ENCODE measurements around the gene WDR62.

Gene WDR62

DNA sequence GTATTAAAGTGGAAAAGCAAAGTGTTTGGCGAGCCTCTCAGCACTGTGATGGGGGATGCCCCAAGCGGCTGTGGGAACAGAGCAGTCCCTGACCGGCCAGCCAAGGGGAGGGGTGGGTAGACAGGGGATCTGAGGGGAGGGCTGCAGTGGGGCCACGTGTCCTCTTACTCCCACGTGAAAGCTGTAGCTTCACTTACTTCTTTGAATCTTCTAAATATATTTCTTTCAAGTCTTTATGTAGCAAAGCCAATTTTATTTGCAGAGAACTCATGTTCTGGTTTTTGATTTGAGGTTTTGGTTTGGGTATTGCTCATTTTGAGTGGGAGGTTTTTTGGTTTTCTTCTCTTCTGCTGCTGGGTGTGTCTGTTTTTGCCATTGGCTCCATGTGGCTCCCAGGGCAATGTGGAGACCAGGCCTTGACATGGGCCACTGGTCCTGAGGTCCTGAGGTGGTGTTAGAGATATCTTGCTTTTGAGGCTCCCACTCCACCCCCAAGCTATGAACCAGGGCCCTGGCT is 38.5 kb downstream of the WDR62 start:
- Histone ChIP-seq H3K4me3 (ENCODE audit: low read length) (no peak overlapping the region), H3K27me3 (ENCODE audit: control insufficient read depth, insufficient read depth, low read length) (no peaks in the 10 kb centered on the region), H3K4me1 (ENCODE audit: control insufficient read depth, insufficient read depth, low read length) (no peaks in the 10 kb centered on the region), H3K27ac (ENCODE audit: low read depth, low read length) (no peak overlapping the region), H3K36me3 (ENCODE audit: control insufficient read depth, insufficient read depth, low read length) (no peaks in the 10 kb centered on the region), H3K9ac (ENCODE audit: low read length) (no peak overlapping the region)

DNA sequence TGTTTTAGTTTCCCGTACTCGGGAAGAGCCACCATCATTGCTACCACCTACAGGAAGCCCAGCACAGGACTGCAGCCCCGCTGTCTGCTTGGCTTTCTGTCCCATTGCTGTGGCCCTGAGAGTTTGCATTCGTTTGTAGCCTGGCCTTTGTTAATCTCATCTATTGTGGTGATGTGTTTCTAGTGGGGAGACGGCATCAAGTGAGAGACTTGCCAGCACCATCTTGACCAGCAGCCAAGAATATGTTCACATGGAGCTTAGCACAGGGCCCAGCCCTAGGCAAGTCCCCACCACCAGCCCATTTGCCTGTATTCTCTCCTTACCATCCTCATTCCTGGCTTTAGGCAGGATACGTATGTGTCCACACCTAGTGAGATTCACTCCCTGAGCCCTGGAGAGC is 39.0 kb downstream of the WDR62 start:
- Histone ChIP-seq H3K27ac (ENCODE audit: low read depth, low read length) (no peak overlapping the region), H3K9ac (ENCODE audit: low read length) (no peak overlapping the region), H3K27me3 (ENCODE audit: control insufficient read depth, insufficient read depth, low read length) (no peaks in the 10 kb centered on the region), H3K4me1 (ENCODE audit: control insufficient read depth, insufficient read depth, low read length) (no peaks in the 10 kb centered on the region), H3K4me3 (ENCODE audit: low read length) (no peak overlapping the region), H3K36me3 (ENCODE audit: control insufficient read depth, insufficient read depth, low read length) (no peaks in the 10 kb centered on the region)

DNA sequence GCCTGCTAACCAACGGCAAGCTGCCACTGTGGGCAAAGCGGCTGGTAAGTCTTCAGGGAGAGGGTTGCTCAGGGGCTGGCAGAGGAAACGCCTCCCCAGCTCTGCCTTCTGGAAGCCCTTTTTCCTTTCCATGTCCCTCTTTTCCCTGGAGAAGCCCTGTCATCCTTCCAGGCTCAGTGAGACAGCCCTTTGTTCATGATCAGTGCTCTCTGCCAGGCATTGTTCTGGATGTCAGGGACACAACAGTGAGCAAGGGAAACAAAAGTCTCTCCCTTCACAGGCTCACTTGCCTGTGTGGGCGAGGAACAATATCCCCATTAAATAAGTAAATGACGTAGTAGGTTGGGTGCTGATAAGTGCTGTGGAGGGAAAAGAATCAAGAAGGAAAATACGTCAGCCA is 42.3 kb downstream of the WDR62 start:
- H3K27me3 ChIP-seq (ENCODE audit: control insufficient read depth, insufficient read depth, low read length): no peaks in the 10 kb centered on the region
- no peak overlapping the region for H3K9ac ChIP-seq (ENCODE audit: low read length)
- no peak overlapping the region for H3K27ac ChIP-seq (ENCODE audit: low read depth, low read length)
- H3K4me1 ChIP-seq (ENCODE audit: control insufficient read depth, insufficient read depth, low read length): no peaks in the 10 kb centered on the region
- no peaks in the 10 kb centered on the region for H3K36me3 ChIP-seq (ENCODE audit: control insufficient read depth, insufficient read depth, low read length)
- H3K4me3 ChIP-seq (ENCODE audit: low read length): no peak overlapping the region

DNA sequence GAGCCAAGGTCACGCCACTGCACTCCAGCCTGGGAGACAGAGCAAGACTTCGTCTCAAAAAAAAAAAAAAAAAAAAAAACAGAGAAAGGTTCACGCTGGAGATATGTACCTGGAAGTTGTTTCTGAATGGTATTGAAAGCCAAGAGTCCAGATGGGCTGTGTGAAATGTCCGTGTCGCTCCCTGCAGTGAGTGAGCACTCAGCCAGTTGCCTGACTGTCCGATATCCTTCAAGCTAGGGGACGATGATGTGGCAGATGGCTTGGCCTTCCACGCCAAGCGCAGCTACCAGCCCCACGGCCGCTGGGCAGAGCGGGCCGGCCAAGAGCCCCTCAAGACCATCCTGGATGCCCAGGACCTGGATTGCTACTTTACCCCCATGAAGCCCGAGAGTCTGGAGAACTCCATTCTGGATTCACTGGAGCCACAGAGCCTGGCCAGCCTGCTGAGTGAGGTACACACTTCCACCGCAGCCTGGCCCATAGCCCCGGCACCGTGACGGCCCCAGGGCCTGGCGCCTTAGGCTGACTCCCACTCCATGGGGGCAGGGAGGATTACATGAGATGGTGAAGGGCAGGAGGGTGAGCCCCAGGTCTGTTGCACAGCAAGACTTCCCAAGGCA is 44.6 kb downstream of the WDR62 start:
- H3K9ac ChIP-seq (ENCODE audit: low read length): no peak overlapping the region
- no peak overlapping the region for H3K4me3 ChIP-seq (ENCODE audit: low read length)
- H3K4me1 ChIP-seq (ENCODE audit: control insufficient read depth, insufficient read depth, low read length): no peaks in the 10 kb centered on the region
- no peaks in the 10 kb centered on the region for H3K36me3 ChIP-seq (ENCODE audit: control insufficient read depth, insufficient read depth, low read length)
- no peaks in the 10 kb centered on the region for H3K27me3 ChIP-seq (ENCODE audit: control insufficient read depth, insufficient read depth, low read length)
- H3K27ac ChIP-seq (ENCODE audit: low read depth, low read length): no peak overlapping the region

DNA sequence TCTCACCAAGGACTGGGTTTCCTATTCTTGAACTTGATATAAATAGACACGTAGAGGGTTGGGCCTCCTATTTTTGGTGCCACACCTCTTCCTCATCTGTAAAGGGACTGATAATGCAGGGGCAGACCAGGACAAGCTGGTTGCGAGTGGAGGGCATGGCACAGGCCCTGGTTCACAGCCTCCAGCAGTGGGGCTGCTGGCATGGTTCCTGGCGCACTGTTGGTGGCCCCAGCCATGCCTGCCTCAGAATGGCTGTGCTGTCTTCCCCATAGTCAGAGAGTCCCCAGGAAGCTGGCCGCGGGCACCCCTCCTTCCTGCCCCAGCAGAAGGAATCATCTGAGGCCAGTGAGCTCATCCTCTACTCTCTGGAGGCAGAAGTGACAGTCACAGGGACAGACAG is 45.8 kb downstream of the WDR62 start:
- no peaks in the 10 kb centered on the region for H3K4me1 ChIP-seq (ENCODE audit: control insufficient read depth, insufficient read depth, low read length)
- no peaks in the 10 kb centered on the region for H3K36me3 ChIP-seq (ENCODE audit: control insufficient read depth, insufficient read depth, low read length)
- no peak overlapping the region for H3K4me3 ChIP-seq (ENCODE audit: low read length)
- H3K27me3 ChIP-seq (ENCODE audit: control insufficient read depth, insufficient read depth, low read length): no peaks in the 10 kb centered on the region
- H3K27ac ChIP-seq (ENCODE audit: low read depth, low read length): no peak overlapping the region
- H3K9ac ChIP-seq (ENCODE audit: low read length): no peak overlapping the region

DNA sequence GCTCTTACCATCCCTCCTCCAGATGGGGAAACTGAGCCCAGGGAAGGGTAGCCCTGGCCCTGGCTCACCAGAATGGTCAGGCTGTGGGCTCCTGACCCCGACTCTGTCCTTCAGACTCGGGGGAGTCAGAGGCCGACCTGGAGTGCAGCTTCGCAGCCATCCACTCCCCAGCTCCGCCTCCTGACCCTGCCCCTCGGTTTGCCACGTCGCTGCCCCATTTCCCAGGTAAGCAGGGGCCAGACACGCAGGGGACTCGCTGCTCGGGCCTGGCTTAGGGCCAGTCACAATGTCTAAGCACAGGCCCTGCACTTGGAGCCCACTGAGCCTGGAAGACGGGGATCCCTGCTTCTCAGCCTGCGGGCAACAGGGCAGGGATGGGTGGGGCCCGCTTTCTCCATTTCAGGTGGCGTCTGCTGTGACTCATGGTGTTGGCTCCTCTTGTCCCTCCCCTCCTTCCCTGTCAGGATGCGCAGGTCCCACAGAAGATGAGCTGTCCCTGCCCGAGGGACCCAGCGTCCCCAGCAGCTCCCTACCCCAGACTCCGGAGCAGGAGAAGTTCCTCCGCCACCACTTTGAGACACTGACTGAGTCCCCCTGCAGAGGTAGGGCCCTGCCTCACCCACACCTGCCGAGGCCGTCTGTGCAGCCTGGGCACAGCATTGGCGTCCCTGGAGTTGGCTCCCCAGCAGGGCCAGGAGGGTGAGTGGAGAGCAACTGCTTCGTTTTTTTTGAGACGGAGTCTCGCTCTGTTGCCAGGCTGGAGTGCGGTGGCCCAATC is 47.0 kb downstream of the WDR62 start:
- no peak overlapping the region for H3K27ac ChIP-seq (ENCODE audit: low read depth, low read length)
- H3K9ac ChIP-seq (ENCODE audit: low read length): no peak overlapping the region
- H3K27me3 ChIP-seq (ENCODE audit: control insufficient read depth, insufficient read depth, low read length): no peaks in the 10 kb centered on the region
- no peak overlapping the region for H3K4me3 ChIP-seq (ENCODE audit: low read length)
- no peaks in the 10 kb centered on the region for H3K4me1 ChIP-seq (ENCODE audit: control insufficient read depth, insufficient read depth, low read length)
- no peaks in the 10 kb centered on the region for H3K36me3 ChIP-seq (ENCODE audit: control insufficient read depth, insufficient read depth, low read length)

DNA sequence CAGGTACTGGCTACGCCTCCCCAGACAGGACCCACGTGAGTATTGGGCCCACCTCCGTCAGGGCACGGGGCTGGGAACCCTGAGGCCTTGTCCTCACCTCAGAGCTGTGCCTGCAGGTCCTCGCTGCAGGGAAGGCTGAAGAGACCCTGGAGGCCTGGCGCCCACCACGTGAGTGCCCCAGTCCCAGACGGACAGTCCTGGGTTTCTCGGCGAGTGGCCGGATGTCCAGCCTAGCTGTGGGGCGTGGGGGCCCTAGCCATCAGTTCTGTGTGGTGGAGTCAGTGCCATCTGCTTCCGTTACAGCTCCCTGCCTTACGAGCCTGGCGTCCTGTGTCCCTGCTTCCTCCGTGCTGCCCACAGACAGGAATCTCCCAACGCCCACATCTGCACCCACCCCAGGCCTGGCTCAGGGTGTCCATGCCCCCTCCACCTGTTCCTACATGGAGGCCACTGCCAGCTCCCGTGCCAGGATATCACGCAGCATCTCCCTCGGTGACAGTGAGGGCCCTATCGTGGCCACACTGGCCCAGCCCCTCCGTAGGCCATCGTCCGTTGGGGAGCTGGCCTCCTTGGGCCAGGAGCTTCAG is 48.4 kb downstream of the WDR62 start:
- no peaks in the 10 kb centered on the region for H3K27me3 ChIP-seq (ENCODE audit: control insufficient read depth, insufficient read depth, low read length)
- no peaks in the 10 kb centered on the region for H3K36me3 ChIP-seq (ENCODE audit: control insufficient read depth, insufficient read depth, low read length)

DNA sequence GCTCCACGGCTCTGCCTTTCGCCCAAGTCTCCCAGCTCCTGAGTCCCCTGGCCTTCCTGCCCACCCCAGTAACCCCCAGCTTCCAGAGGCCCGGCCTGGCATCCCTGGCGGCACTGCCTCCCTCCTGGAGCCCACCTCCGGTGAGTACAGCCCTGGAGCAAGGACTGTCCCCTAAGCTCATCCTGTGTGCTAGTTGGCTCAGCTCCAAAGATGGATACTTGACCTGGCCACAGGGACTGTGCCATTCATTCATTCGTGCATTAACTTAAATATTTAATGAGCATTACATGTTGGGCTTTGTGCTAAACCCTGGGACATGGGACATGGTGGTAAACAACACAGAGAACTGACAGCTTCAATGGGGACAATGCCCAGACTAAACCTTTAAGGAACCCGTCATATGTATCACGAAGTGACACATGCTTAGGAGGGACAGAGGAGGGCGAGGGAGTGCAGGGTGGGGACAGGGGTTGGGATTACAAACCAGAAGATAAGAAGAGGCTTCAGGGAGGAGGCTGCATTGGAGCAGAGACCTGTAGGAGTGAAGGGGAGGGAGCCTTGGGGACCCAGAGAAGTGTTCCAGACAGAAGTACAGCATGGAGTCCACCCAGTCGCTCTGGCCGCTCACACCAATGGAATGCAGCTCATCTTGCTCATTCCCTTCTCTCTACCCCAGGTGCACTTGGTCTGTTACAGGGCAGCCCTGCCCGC is 49.3 kb downstream of the WDR62 start:
- H3K4me1 ChIP-seq (ENCODE audit: control insufficient read depth, insufficient read depth, low read length): no peaks in the 10 kb centered on the region
- no peak overlapping the region for H3K4me3 ChIP-seq (ENCODE audit: low read length)
- H3K27me3 ChIP-seq (ENCODE audit: control insufficient read depth, insufficient read depth, low read length): no peaks in the 10 kb centered on the region
- no peaks in the 10 kb centered on the region for H3K36me3 ChIP-seq (ENCODE audit: control insufficient read depth, insufficient read depth, low read length)
- H3K9ac ChIP-seq (ENCODE audit: low read length): no peak overlapping the region
- H3K27ac ChIP-seq (ENCODE audit: low read depth, low read length): no peak overlapping the region

More for the DNA sequence above, 48.4 kb downstream of the WDR62 start:
- Histone ChIP-seq H3K4me1 (ENCODE audit: control insufficient read depth, insufficient read depth, low read length) (no peaks in the 10 kb centered on the region), H3K27ac (ENCODE audit: low read depth, low read length) (no peak overlapping the region), H3K9ac (ENCODE audit: low read length) (no peak overlapping the region), H3K4me3 (ENCODE audit: low read length) (no peak overlapping the region)

DNA sequence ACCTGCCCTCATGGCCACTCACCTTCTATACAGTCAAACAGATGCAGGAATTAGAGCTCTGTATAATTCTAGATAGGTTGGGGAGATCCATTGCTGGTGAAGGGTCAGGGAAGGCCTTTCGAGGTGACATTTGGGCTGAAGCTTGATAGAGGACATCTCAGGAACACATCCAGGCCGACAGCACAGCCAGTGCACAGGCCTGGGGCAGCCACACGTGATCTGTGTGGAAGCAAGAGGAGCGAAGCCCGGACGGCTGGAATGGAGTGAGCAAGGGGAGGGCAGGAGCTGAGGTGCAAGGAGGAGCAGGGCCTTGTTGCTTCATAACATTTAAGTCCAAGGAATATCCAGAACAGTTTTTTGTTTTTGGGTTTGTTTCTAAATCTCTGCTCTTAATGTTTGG is 51.7 kb downstream of the WDR62 start:
- Histone ChIP-seq H3K36me3 (ENCODE audit: control insufficient read depth, insufficient read depth, low read length) (no peaks in the 10 kb centered on the region), H3K9ac (ENCODE audit: low read length) (no peak overlapping the region), H3K27ac (ENCODE audit: low read depth, low read length) (no peak overlapping the region), H3K4me3 (ENCODE audit: low read length) (no peak overlapping the region), H3K4me1 (ENCODE audit: control insufficient read depth, insufficient read depth, low read length) (no peaks in the 10 kb centered on the region), H3K27me3 (ENCODE audit: control insufficient read depth, insufficient read depth, low read length) (no peaks in the 10 kb centered on the region)

DNA sequence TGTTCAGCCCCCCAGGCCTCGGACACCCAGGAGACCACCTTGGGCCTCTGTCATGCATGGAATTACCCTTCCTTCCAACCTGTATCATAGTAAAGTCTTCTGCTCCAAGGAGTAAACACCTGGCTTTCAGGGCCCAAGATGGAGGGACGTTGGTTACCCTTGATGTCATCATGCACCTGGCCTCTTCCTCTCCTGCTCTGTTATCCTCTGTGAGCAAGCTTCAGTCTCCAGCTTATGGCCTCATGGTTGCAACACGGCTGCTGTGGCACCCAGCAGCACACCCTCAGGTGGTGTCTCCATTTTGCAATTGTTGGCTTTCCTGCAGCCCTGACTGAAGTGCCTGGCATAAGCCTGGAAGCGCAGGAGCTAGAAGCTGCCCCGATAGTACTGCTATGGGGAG is 52.3 kb downstream of the WDR62 start:
- Histone ChIP-seq H3K4me1 (ENCODE audit: control insufficient read depth, insufficient read depth, low read length) (no peaks in the 10 kb centered on the region), H3K9ac (ENCODE audit: low read length) (no peak overlapping the region), H3K27ac (ENCODE audit: low read depth, low read length) (no peak overlapping the region), H3K36me3 (ENCODE audit: control insufficient read depth, insufficient read depth, low read length) (no peaks in the 10 kb centered on the region), H3K4me3 (ENCODE audit: low read length) (no peak overlapping the region), H3K27me3 (ENCODE audit: control insufficient read depth, insufficient read depth, low read length) (no peaks in the 10 kb centered on the region)

DNA sequence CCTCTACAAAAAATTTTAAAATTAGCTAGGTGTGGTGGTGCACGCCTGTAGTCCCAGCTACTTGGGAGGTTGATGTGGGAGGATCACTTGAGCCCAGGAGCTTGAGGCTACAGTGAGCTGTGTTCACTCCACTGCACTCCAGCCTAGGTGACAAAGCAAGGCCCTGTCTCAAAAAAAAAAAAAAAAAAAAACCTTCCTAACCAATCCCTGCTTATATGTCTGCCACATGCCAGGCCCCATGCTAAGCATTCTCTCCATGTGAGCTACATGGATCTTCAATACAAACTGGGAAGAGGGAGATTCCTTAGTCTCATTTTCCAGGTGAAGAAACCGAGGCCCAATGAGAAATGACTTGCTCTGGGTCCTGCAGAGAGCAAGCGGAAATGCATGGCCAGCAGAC is 54.0 kb downstream of the WDR62 start:
- H3K4me3 ChIP-seq (ENCODE audit: low read length): no peak overlapping the region
- H3K27ac ChIP-seq (ENCODE audit: low read depth, low read length): no peak overlapping the region
- H3K4me1 ChIP-seq (ENCODE audit: control insufficient read depth, insufficient read depth, low read length): peaks cover 1% of the 10 kb centered on the region
- peaks cover 3% of the 10 kb centered on the region for H3K36me3 ChIP-seq (ENCODE audit: control insufficient read depth, insufficient read depth, low read length)
- H3K9ac ChIP-seq (ENCODE audit: low read length): no peak overlapping the region
- H3K27me3 ChIP-seq (ENCODE audit: control insufficient read depth, insufficient read depth, low read length): no peaks in the 10 kb centered on the region

DNA sequence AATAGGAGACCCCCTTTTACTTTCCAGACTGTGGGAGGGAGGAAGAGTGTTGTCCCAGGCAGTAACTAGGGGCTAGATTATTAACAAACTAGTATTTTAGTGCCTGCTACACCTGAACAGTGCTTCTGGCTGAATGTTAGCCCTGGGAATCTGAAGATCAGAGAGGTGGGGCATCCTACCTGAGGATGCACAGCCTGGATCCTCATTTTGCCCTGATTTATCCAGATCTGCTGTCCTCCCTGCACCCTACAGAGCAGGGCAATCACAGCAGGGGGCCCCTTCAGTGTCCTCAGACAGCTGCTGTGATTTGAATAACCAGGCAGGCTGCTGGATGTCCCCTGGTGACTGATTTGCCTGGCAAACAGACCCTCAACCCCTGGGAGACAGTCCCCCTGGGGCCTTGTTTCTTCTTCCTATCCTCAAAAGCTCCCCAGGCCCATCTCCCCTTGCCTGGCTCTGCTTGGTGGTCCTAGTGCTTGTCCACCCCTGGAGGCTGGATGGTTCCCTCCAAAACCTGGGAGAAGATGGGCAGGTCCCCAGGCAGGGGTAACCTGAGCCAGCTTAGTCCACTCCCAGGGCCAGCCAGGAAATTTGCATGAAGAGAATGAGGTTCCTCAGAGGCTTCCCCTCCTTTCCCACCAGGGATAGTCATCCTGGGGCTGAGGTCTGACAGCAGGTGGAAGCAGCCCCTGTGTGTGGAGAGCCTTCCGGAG is 55.9 kb downstream of the WDR62 start, which contains the start of gene OVOL3:
OVOL3 (plus strand) TSS at position 657 of the 713 bp plus-strand sequence. CDS start 60 bp downstream, outside the sequence.
- Histone ChIP-seq H3K36me3 (ENCODE audit: control insufficient read depth, insufficient read depth, low read length) (peaks cover 3% of the 10 kb centered on the region), H3K27me3 (ENCODE audit: control insufficient read depth, insufficient read depth, low read length) (no peaks in the 10 kb centered on the region), H3K4me3 (ENCODE audit: low read length) (no peak within 1 kb of the TSS), H3K27ac (ENCODE audit: low read depth, low read length) (no peak within 1 kb of the TSS), H3K4me1 (ENCODE audit: control insufficient read depth, insufficient read depth, low read length) (peaks cover 2% of the 10 kb centered on the region), H3K9ac (ENCODE audit: low read length) (no peak within 1 kb of the TSS)

Measured in rectal smooth muscle tissue (tissue), 1 donor.